GM19025 (cell line): ENCODE results near the gene FMNL3.

Experiments
- ATAC-seq: cut with Tn5 transposase; IDR thresholded peaks from one replicate; pipeline ENCODE4 v1.9.1; 2021; ENCODE audit warnings: mild to moderate bottlenecking, low read depth, moderate library complexity; ENCODE audit not compliant: unreplicated experiment

The FMNL3 gene

GRCh38 chr12:49658276-49658675, 48.9 kb downstream of the FMNL3 start:
- no peak for ATAC-seq

GRCh38 chr12:49655595-49656236, 51.5 kb downstream of the FMNL3 start:
- ATAC-seq: no peak

GRCh38 chr12:49654715-49655114, 52.5 kb downstream of the FMNL3 start:
- ATAC-seq: no peak

- ATAC-seq: no peak
Observed at GRCh38 chr12:49652921-49653520, 54.2 kb downstream of the FMNL3 start.

GRCh38 chr12:49651855-49652254, 55.4 kb downstream of the FMNL3 start:
- ATAC-seq: no peak

GRCh38 chr12:49649892-49650291, 57.3 kb downstream of the FMNL3 start:
- ATAC-seq: no peak

GRCh38 chr12:49649445-49649844, 57.8 kb downstream of the FMNL3 start:
- no peak for ATAC-seq

- no peak for ATAC-seq
Observed at GRCh38 chr12:49648712-49649003, 58.5 kb downstream of the FMNL3 start.

GRCh38 chr12:49647827-49648711, 59.1 kb downstream of the FMNL3 start:
- ATAC-seq: no peak

- ATAC-seq: no peak
Observed at GRCh38 chr12:49646871-49647654, 60.1 kb downstream of the FMNL3 start.

- ATAC-seq: no peak
Observed at GRCh38 chr12:49646331-49646830, 60.8 kb downstream of the FMNL3 start.

GRCh38 chr12:49645146-49646039, 61.8 kb downstream of the FMNL3 start:
- no peak for ATAC-seq

GRCh38 chr12:49644620-49644994, 62.6 kb downstream of the FMNL3 start:
- ATAC-seq: no peak

GRCh38 chr12:49643961-49644619, 63.1 kb downstream of the FMNL3 start:
- ATAC-seq: no peak

- no peak for ATAC-seq
Observed at GRCh38 chr12:49643135-49643534, 64.1 kb downstream of the FMNL3 start.

GRCh38 chr12:49642370-49642802, 64.8 kb downstream of the FMNL3 start:
- no peak for ATAC-seq

- no peak for ATAC-seq
Observed at GRCh38 chr12:49641748-49642369, 65.3 kb downstream of the FMNL3 start.

- ATAC-seq: no peak
Observed at GRCh38 chr12:49636979-49637755, 70.0 kb downstream of the FMNL3 start.
